Activated T-cell treated with anti-CD3 and anti-CD28 coated beads for 24 hours (primary cell): Measurements from ENCODE around the gene TGFB2.

Source experiments
- DNase-seq: peaks from one replicate; pipeline ENCODE4 v3.0.0-alpha.2; 2020; ENCODE audit warnings: low read depth

The TGFB2 gene

DNA sequence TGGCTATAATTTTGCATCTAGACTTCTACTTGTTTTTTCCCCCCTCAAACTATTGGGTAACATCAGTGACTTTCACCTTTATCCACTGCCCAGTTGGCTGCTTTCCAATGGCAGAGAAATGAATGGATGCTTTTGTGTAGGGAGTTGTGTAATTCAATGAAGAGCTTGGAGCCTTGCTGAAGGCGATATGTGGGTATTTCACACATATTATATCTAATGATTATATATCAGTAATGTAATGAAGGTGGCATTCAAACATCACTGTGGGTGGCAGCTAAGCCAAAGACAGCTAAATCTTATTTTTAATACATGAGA is 81.2 kb downstream of the TGFB2 start:
- no peak for DNase-seq

DNA sequence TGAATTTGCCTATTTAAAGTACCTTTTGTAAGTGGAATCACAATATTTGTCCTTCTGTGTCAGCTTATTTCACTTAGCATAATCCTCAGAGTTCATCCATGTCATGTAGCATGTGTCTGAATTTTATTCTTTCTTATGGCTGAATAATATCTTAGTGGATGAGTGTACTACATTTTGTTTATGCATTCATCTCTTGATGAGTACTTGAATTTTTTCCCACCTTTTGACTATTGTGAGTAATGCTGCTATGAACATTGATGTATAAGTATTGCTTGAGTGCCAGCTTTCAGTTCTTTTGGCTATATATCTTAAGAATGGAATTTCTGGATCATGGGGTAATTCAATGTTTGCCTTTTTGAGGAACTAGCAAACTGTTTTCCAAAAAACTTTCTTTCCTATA is 84.2 kb downstream of the TGFB2 start:
- DNase-seq, result no peak

DNA sequence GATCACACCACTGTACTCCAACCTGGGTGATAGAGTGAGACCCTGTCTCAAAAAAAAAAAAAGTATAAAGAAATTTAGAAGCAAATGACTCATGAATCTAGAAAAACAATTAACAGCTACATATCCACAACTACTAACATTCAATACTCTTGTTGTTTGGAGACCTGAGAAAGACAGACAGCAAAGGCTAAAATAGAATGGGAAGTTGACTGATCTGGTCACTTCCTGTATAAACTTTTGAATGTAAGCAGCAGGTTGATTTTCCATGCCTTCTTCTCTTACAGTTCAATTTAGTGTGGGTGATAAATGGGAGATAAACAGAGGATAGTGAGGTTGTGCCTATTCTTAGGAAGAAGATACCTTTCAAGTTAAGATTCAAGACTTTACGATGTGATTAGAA is 85.2 kb downstream of the TGFB2 start:
- DNase-seq, result no peak

DNA sequence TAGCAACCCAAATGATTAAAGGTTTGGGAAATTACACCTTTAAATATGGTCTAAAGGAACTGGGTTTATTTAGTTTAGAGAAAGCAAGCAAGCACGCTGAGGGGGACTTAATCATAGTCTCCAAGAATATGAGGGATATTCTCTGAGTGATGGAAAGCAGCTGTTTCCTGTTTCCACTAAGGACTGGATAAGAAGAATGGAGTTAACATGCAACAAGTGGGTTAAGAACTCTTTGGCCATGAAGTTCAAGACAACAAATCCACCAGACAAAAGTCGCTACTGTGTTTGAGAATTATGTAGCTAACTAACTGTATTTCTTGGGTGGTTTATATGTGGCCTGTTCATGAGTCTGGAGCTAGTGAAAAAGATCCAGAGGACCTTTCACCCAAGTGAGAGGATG is 85.7 kb downstream of the TGFB2 start:
- no peak for DNase-seq

DNA sequence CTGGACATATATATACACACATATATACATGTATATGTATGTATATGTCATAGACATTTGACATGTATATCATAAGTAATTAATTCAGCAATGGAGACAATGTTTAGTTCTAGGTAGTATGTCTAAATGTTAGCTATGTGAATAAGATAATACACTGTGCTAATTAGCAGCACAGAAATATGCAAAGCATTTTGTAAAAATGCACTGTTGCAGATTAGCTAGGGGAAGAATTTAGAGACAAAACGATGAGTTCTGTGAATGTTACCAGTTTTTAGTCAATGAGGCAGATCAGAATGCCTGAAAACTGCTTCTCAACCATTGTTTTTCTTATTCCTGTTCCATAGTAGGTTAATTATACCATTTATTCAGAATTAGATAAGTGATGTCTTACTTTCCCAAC is 86.3 kb downstream of the TGFB2 start:
- no peak for DNase-seq

DNA sequence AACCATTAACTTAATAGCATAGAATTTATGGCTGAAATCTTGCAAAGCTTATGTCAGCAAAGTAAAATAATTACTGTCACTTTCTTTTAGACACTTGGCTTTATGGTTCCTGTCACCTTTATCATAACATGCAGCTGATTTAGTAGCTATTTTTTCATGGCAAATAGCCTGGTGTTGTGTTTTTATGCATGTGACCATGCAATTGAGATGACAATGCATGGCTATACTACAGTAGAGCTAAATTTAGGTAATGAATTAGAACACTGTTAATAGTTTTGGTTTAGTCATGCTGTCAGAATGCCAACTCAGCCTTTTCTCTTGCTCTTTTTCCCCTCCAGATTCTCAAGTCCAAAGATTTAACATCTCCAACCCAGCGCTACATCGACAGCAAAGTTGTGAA is 88.6 kb downstream of the TGFB2 start:
- DNase-seq, result no peak

DNA sequence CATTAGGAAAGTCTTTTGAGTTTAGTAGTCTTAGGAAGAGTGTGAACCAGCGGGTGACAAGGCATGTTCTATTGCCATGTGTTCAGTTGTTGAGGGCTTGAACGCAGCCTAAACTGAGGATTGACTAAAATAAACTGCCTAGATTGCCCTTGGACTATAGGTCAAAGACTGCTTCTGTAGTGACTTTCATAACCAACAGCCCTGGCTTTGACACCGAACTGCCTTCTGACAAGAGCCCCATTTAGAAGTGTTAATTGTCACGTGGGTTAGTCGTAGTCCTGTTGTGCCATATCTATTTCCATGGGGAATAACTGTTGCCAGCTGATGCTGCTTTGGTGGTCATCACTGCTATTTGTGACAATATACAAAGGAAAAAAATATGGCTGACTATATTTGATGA is 90.4 kb downstream of the TGFB2 start:
- no peak for DNase-seq

DNA sequence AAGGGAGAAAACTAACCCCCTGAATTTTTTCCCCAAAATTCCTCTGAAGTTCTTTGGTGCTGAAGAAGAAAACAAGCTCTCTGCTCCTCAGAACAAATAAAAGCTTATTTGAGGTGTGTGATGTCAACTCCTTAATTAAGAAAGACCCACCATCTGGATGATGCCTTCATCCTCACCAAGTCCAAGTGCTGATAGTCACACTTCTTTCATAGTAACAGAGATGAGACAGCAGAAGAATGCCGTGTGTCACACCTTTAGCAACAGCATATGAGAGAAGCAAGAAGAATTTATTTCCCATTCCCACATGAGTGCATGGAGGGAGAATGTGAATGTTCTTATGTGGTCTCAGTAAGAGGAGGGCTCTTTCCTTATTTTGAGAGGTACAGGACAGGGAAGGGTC is 91.2 kb downstream of the TGFB2 start:
- no peak for DNase-seq

DNA sequence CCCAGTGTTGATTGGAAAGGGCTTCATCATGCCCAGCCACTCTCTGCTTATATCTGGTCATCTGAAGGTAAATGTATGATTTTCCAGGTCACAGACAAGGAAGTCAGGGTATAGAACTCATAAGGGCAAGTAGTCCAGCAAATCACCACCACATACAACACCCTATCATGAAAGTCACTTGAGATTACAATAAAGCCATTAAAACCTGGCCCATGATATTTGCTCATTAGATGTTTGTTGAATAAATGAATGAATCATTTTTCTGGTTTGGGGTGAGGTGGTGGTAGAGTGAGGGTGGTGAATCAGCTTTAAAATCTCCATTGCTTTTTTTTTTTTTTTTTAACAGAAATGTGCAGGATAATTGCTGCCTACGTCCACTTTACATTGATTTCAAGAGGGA is 91.9 kb downstream of the TGFB2 start:
- DNase-seq, result no peak

DNA sequence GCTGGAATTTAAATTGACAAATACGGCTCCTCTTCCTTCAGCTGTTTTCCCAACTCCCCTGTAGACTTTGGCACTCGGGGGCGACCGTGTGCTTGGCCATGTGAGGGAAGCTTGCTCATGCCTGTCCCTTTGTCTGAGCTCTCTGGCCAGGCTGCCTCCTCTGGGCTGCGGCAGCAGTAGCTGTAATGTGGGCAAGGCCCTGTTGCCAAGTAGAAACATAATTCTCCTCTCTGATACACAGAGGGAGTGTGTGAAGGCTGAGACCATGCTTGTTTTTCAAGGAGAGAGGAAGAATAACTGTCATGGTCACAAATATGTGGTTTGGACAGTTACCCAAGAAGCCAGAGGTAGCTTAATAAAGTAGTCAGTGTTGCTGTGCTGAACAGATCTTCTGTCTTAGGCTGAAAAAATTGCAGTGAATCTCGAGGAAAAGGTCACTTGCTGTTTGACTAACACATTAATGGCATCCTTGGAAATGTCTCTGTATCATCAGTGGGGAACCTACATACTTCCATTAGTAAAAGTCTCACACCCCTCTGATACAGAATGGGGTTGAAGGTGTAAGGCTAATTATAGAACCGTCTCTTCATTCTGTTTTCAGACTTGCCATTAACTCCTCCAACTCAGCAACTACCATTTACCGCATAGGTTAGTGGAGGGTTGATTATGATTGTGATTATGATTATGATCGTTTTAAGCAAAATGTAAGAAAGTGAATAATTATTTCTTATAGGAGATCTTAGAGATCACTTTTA is 94.6 kb downstream of the TGFB2 start:
- no peak for DNase-seq

DNA sequence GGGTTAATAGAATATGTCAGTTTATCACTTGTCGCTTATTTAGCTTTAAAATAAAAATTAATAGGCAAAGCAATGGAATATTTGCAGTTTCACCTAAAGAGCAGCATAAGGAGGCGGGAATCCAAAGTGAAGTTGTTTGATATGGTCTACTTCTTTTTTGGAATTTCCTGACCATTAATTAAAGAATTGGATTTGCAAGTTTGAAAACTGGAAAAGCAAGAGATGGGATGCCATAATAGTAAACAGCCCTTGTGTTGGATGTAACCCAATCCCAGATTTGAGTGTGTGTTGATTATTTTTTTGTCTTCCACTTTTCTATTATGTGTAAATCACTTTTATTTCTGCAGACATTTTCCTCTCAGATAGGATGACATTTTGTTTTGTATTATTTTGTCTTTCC is 98.1 kb downstream of the TGFB2 start:
- no peak for DNase-seq

DNA sequence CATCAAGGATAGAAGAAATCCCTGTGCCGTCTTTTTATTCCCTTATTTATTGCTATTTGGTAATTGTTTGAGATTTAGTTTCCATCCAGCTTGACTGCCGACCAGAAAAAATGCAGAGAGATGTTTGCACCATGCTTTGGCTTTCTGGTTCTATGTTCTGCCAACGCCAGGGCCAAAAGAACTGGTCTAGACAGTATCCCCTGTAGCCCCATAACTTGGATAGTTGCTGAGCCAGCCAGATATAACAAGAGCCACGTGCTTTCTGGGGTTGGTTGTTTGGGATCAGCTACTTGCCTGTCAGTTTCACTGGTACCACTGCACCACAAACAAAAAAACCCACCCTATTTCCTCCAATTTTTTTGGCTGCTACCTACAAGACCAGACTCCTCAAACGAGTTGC is 99.0 kb downstream of the TGFB2 start:
- DNase-seq, result no peak

DNA sequence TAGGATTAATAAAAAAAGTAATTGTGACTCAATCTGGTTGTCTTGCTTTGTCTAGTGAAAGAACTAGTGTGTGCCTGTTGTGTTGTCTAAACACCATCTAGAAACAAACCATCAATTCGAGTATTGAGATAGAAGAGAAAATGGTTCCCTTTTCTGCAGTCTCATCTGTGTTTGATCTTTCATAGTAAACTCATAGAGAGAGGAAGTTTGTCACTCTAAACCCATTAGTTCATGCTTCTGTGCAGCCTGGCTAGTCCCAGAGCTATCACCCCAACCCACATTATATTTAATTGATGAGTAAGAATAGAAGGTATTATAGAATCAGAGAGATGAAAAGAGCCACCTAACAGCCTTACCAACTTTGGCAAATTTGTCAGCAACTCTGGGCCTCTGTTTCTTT is 99.5 kb downstream of the TGFB2 start:
- DNase-seq, result no peak

DNA sequence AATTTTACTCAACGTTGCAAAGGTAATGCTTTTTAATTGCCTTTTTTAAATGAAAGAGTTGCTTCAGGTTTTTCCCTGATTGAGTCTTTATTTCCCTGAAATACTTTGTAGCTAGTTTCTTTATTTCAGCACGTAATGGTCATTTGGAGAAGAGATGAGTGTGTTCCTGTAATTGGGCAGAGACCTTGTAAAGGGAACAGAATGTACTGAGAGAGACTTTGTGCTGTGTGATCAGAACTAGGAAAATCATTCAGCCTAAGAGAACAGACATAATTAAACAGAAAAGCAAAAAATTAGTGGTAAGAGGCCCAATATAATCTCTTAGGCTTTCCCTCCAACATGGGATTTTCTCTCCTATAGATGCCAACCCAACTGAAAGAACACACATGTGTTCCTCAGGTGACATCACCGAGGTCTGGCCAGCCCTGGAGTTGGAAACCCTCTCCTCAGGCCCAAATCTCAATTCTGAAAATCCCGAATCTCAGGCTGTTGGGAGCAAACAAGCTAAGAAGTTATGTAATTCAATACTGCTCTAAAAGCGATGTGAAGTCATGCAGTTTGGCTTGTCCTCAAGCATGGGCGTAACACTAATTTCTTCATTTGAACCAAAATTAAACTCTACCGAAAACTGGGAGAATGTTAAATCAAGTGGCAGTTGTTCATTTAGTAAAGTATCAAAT is 102.0 kb downstream of the TGFB2 start:
- no peak for DNase-seq

DNA sequence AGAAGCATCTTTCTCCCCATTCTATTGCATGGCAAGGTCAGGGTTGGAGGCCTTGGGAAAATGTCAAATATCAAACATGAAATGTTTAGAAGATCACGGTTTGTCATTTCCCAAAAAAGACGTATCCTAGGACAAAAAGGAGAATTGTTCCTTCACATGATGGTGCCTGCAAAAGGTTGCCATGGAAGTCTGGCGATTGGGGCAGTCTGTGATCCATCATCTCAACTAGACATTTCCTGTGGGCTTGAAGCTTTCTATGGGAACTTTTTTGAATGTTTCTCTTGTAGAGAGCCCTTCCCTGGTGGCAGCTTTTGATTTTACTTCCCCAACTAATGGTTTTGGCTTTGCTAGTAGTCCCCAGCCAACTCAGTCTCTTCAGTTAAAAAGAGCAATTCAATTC is 106.3 kb downstream of the TGFB2 start:
- DNase-seq, result no peak

DNA sequence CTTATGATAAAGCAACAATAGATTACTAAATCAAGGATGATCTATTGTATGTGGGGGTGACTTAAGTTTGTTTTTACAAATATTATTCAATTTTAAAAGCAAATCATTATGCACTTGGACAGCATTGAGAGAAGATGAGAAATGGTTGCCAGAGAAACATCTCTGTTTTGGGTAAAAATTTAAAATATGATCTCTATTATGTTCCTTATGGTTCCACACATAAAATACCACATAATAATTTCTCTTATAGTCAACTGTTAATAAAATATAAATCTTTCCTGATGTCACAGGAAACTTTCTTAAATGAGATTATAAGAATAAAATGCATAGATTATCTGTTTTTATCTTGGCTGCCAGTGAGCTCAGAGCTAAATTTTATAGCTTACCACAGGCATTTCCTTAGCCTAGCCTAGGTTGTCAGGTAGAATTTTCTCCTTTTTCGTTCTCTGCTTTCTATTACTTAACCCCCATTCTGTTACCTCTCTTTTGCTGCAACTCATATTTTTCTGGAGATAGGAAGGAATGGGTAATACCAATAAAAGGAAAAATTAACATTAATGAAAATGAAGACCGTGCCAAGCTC is 109.7 kb downstream of the TGFB2 start:
- DNase-seq, result no peak

DNA sequence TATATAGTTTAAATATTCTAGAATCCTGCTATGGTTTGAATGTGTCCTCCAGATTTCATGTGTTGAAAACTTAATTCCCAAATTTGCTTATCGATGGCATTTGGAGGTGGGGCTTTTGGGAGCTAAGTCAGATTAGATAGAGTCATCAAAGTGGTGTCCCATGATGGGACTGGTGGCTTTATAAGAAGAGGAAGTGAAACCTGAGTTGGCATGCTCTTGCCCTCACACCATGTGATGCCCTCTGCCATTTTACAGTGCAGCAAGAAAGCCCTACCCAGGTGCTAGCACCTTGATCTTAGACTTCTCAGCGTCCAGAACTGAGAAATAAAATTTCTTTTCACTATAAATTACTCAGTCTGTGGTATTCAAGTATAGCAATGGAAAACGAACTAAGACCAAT is 111.3 kb downstream of the TGFB2 start:
- no peak for DNase-seq

DNA sequence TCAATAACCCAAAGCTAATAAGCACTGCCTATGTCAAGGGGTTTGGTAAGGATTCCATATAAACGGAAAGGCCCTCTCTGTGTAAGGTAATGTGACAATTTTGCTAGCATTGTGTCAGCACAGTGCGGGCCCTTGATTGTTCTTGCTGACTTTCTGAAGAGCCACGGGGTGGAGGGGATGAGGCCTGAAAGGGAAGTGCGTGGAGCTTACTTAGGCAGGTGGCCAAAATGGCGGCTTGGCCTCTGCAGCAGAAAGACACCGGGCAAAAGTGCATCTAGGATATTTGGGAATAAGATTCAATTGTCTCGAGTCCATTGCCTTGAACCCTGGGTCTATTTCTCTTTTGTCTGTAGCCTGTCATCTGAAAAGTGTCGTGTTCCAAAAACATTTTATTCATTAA is 114.3 kb downstream of the TGFB2 start:
- DNase-seq, result no peak

DNA sequence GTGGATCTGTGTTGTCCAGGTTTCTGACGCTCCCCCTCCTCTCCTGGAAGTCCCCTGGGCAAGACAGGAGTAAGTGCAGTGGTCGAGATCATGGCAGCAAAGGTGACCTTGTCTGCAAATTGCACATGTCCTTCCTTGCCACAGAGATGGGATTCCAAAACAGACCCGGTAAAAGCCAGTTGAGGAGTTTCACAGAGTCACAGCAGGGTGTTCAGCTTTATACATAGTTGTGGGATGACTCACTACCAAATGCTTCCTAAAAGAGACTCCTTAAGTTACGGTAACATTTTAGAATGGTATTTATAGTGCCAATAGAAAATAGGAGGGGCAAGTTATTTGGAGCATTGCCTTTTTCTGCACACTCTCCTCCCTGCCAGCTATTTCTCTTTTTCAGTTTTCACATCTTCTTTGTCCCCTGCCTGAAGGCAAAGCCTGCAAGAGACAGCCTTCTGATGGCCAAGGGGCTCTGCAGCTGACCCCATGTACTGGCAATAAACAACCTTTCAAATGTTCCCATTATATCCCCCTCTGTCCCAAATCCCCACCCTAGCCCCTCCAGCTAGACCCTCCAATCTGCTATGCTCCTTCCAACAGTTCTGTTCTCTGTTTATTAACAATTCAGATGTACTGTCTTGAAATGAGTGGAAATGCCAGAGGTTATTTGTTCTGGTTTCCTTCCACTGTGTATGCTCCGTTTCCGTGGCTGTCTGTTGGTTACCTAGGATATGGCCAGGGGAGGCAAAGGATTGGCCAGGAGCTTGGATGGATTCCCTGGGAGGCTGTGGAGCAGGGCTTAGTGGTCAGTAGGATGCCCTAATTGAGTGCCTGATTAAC is 115.0 kb downstream of the TGFB2 start:
- DNase-seq, result no peak

DNA sequence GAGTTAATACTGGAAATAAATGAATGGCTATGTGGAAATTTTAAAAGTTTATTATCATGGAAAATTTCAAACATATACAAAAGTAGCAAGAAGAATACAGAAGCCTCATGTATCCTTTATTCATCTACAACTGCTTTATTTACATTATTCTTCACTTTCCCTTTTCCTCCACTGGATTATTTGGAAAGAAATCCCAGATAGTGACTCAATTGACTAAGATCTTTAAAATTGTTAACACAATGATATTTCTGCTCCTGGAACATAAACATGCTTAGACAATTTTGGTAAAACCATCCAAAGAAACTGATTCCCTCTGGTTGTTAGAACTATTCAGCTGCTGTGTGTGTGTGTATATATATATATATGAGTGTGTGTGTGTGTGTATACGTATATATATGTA is 116.2 kb downstream of the TGFB2 start:
- no peak for DNase-seq

DNA sequence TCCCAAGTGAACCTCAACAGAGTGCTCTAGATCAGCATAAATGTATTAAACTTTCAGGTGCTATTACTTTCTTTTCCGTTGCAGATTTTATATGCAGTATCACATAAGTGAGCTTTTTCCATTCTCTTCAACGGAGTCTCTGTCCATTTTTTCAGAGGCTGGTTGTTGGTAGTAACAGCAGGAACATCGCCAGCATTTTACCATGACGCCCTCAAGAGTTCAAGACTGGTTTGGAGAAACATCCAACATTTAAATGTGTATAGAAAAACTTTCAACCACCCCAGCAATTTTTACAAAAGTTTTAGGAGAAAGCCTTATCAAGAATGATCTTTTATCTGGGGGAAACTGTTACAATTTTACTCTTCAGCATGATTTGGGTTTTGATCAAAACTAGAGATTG is 117.0 kb downstream of the TGFB2 start:
- no peak for DNase-seq

DNA sequence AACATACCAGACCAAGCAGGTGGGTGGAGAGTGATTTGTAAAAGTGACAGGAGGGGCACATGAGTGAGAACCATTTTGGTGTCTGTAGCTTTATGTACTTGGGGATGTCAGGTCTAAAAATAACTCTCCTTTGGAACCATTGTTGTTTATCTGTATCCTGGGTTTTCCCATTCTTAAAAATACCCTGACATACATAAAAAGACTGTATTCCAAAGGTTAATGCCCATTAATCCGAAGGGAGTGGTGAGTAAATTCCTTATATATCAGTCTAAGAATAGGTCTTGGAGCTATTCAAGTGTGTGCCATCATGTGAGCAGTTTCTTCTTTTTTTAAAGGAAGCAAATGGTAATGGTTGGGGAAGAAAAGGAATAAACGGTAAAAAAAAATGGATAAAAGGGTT is 117.5 kb downstream of the TGFB2 start:
- DNase-seq, result no peak
